Endothelial cell of umbilical vein (primary cell): ENCODE measurements around the gene OPTN. TPM values are rescaled to one million over a fixed set of nuclear protein-coding genes. Genes with fewer than 3 reads are reported as not detected.
"Not testable (repeated sequence)": the region's sequence is repeated elsewhere in the genome, so short reads cannot be mapped to it uniquely, and the experiment has no call there.

ENCODE experiments used
- BruUV-seq: library from RNA; stranded (reverse); fragments of 400-500 nt; replicated peaks from 2 replicates; lab custom pipeline; 2021; lab: Mats Ljungman, UMichigan
- CTCF ChIA-PET: fragments of 300-600, 350-600 bp; sonication (Branson Sonifier 250); formaldehyde crosslinking; loops from one replicate; lab custom pipeline; 2021; ENCODE audit warnings: antibody characterized with exemption, inconsistent platforms; lab: Charles Lee
- POLR2A ChIA-PET: fragments of 300-600, 350-600 bp; sonication (Branson Sonifier 250); formaldehyde crosslinking; loops from one replicate; lab custom pipeline; 2021; ENCODE audit warnings: antibody characterized with exemption, inconsistent platforms; lab: Charles Lee
- DNase-seq: peaks from one replicate; pipeline ENCODE4 v3.0.0-alpha.2; 2011; ENCODE audit warnings: low read depth, low spot score
- FAIRE-seq: peaks from 2 replicates; lab custom pipeline; 2011; peaks lifted over from hg19 to GRCh38; lab: Jason Lieb, UNC
- H2AFZ ChIP-seq: 2 replicates; pipeline ENCODE4 v1.6.0; 2012; ENCODE audit warnings: low read depth, low read length, control low read depth, inconsistent platforms
- H3K27ac ChIP-seq: 2 replicates; pipeline ENCODE4 v1.5.1; 2011; ENCODE audit warnings: low read depth, mild to moderate bottlenecking, control low read depth, low read length, moderate library complexity; ENCODE audit not compliant: insufficient read depth
- H3K27me3 ChIP-seq, 2 experiments: 2 replicates each; pipeline versions ENCODE4 v1.6.0 to v1.6.1; 2011; ENCODE audit warnings: low read length in 2 of 2, mixed read lengths in 1 of 2; ENCODE audit not compliant: control insufficient read depth in 2 of 2, insufficient read depth in 2 of 2
- H3K36me3 ChIP-seq, 2 experiments: 2 replicates in 1 of 2; 3 replicates in 1 of 2; pipeline ENCODE4 v1.5.1; 2011; ENCODE audit warnings: low read length in 2 of 2, mild to moderate bottlenecking in 1 of 2, moderate library complexity in 1 of 2; ENCODE audit not compliant: control insufficient read depth in 2 of 2, insufficient read depth in 2 of 2; ENCODE audit errors: extremely low read depth in 1 of 2
- H3K4me1 ChIP-seq: 3 replicates; pipeline ENCODE4 v1.5.1; 2011; ENCODE audit warnings: mild to moderate bottlenecking, low read length; ENCODE audit not compliant: control insufficient read depth, insufficient read depth; ENCODE audit errors: extremely low read depth
- H3K4me2 ChIP-seq: 2 replicates; pipeline ENCODE4 v1.6.1; 2011; ENCODE audit warnings: low read length, control low read depth, mixed read lengths; ENCODE audit not compliant: insufficient read depth
- H3K4me3 ChIP-seq, 3 experiments: fragments of 200-600 bp in 1 of 3; sonication (generic), shearing (Covaris generic) in 1 of 3; replicated peaks in 1 of 3; 2 replicates each; pipeline ENCODE4 v1.5.1; 2011 to 2016; ENCODE audit warnings: control low read depth in 3 of 3, low read length in 3 of 3, mild to moderate bottlenecking in 2 of 3, inconsistent platforms in 1 of 3, low read depth in 1 of 3, moderate library complexity in 1 of 3; ENCODE audit not compliant: insufficient read depth in 1 of 3
- H3K79me2 ChIP-seq: 2 replicates; pipeline ENCODE4 v1.6.0; 2012; ENCODE audit warnings: low read length, inconsistent platforms; ENCODE audit not compliant: control insufficient read depth, insufficient read depth
- H3K9ac ChIP-seq: replicated peaks from 2 replicates; pipeline ENCODE3; 2011; ENCODE audit warnings: low read length, control low read depth; ENCODE audit not compliant: insufficient read depth; ENCODE audit errors: extremely low read depth
- H3K9me1 ChIP-seq: replicated peaks from 3 replicates; pipeline ENCODE4 v1.6.0; 2011; ENCODE audit warnings: mild to moderate bottlenecking, low read length; ENCODE audit not compliant: control insufficient read depth, insufficient read depth; ENCODE audit errors: extremely low read depth
- H3K9me3 ChIP-seq: replicated peaks from 2 replicates; pipeline ENCODE4 v1.5.1; 2012; ENCODE audit warnings: low read length, inconsistent platforms; ENCODE audit not compliant: control insufficient read depth, insufficient read depth
- H4K20me1 ChIP-seq: replicated peaks from 2 replicates; pipeline ENCODE3; 2011; ENCODE audit warnings: mild to moderate bottlenecking, low read length; ENCODE audit not compliant: control insufficient read depth, insufficient read depth; ENCODE audit errors: extremely low read depth
- CTCF ChIP-seq, 2 donors: IDR thresholded peaks; 1 replicate in 1 of 2; 2 replicates in 1 of 2; pipeline ENCODE4 v1.5.1; 2011; ENCODE audit warnings: low read length in 2 of 2, mild to moderate bottlenecking in 2 of 2, moderate library complexity in 2 of 2, control low read depth in 1 of 2, inconsistent platforms in 1 of 2, low read depth in 1 of 2; ENCODE audit not compliant: insufficient read depth in 1 of 2; ENCODE audit errors: extremely low read depth in 1 of 2
- EZH2 ChIP-seq: IDR thresholded peaks from 2 replicates; pipeline ENCODE4 v1.6.1; 2012; ENCODE audit warnings: borderline replicate concordance, low read depth, mild to moderate bottlenecking, moderate library complexity, low read length, inconsistent platforms; ENCODE audit not compliant: severe bottlenecking
- FOS ChIP-seq: IDR thresholded peaks from 2 replicates; pipeline ENCODE4 v1.6.1; 2011; ENCODE audit warnings: mild to moderate bottlenecking, low read length, moderate library complexity, borderline replicate concordance; ENCODE audit not compliant: insufficient read depth
- GATA2 ChIP-seq: IDR thresholded peaks from 2 replicates; pipeline ENCODE4 v1.7.0; 2011; ENCODE audit warnings: low read depth, mild to moderate bottlenecking, moderate library complexity, mixed read lengths, low read length; ENCODE audit not compliant: insufficient read length, insufficient read depth
- JUN ChIP-seq: IDR thresholded peaks from 2 replicates; pipeline ENCODE4 v1.6.1; 2011; ENCODE audit warnings: borderline replicate concordance, low read depth; ENCODE audit not compliant: insufficient read length, insufficient read depth
- MYC ChIP-seq: IDR thresholded peaks from one replicate; pipeline ENCODE4 v1.6.1; 2011; ENCODE audit warnings: mild to moderate bottlenecking, low read depth, low read length
- POLR2AphosphoS5 ChIP-seq: IDR thresholded peaks from 2 replicates; pipeline ENCODE4 v1.6.1; 2012; ENCODE audit warnings: low read depth, mild to moderate bottlenecking, control low read depth, low read length, moderate library complexity; ENCODE audit not compliant: insufficient read depth
- dilution Hi-C: fragments of 300-500 bp; cut with MboI; formaldehyde crosslinking; loops from one replicate; pipeline ENCODE4 v1.15.0; 2019; ENCODE audit warnings: low sequenced_read_pairs; ENCODE audit not compliant: extremely low pct_ligation_motif_present
- intact Hi-C: fragments of 100-400 bp; cut with micrococcal nuclease; formaldehyde crosslinking; loops from one replicate; pipeline ENCODE4 v1.10.0; 2022
- polyA plus RNA-seq, 4 experiments: library from polyadenylated mRNA; depleted of rRNA in 3 of 4; stranded (reverse) in 3 of 4; unstranded in 1 of 4; fragments of >200 nt; gene quantifications; 2 replicates each; pipeline versions ENCODE4 v1.2.1 to v1.2.3, GENCODE V29; 2011 to 2012; ENCODE audit warnings: missing spikeins in 1 of 4
- total RNA-seq: library from RNA; stranded (reverse); gene quantifications from 2 replicates; pipeline ENCODE4 v1.2.3, GENCODE V29; 2021
- TF ChIP-seq, protein P1 (sequence below): IDR thresholded peaks from 2 replicates; pipeline ENCODE4 v1.6.1; 2011; ENCODE audit not compliant: insufficient read depth, insufficient read length

The OPTN gene
- total and polyA plus RNA-seq, 2 donors (not counting 3 experiments of a cell fraction or from before 2014, with no cell fraction given), result 22.7 to 94.2 TPM

GRCh38 chr10:13152296-13152695, 52.3 kb downstream of the OPTN start:
- no peaks in the 10 kb centered on the region for H3K27me3 ChIP-seq
- ChIA-PET CTCF (interaction anchor here (1.8 kb wide), 1 partner anchor 8 kb away, joined by 7 read pairs; the partner anchor contains the start of gene MCM10), POLR2A (no interaction called here)
- dilution Hi-C loops (no loop called here), intact Hi-C loops (no loop called here)
- TF ChIP-seq FOS (no peak), MYC (no peak), GATA2 (no peak), POLR2AphosphoS5 (no peak), JUN (no peak), CTCF (IDR thresholded peaks at IDR 0.05; ENCODE audit: extremely low read depth in 1 of 2, insufficient read depth in 1 of 2, low read depth in 1 of 2, low read length in 2 of 2) (no peak), EZH2 (no peak)
- TF ChIP-seq, protein P1, sequence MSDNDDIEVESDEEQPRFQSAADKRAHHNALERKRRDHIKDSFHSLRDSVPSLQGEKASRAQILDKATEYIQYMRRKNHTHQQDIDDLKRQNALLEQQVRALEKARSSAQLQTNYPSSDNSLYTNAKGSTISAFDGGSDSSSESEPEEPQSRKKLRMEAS, result no peak
- no peak for DNase-seq
- H3K36me3 ChIP-seq, result no peaks in the 10 kb centered on the region
- no peak for FAIRE-seq
- H4K20me1 ChIP-seq, result no peaks in the 10 kb centered on the region
- H3K9me3 ChIP-seq, result no peaks in the 10 kb centered on the region
- H3K79me2 ChIP-seq, result no peaks in the 10 kb centered on the region
- BruUV-seq, result no TSS peak
- H3K27ac ChIP-seq, result no peak overlapping the region
- no peak overlapping the region for H3K4me2 ChIP-seq
- no peak overlapping the region for H3K4me3 ChIP-seq
- H3K4me1 ChIP-seq, result no peaks in the 10 kb centered on the region
- H3K9me1 ChIP-seq, result no peaks in the 10 kb centered on the region
- H2AFZ ChIP-seq, result no peak overlapping the region
- no peak overlapping the region for H3K9ac ChIP-seq

DNA sequence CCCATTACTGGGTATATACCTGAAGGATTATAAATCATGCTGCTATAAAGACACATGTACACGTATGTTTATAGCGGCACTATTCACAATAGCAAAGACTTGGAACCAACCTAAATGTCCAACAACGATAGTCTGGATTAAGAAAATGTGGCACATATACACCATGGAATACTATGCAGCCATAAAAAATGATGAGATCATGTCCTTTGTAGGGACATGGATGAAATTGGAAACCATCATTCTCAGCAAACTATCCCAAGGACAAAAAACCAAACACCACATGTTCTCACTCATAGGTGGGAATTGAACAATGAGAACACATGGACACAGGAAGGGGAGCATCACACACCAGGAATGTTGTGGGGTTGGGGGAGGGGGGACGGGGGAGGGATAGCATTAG, 55.9 kb downstream of the OPTN start:
- BruUV-seq, H3K9me3 ChIP-seq, H4K20me1 ChIP-seq, H3K79me2 ChIP-seq, H3K27ac ChIP-seq, FAIRE-seq, H3K9me1 ChIP-seq, H3K27me3 ChIP-seq, CTCF ChIA-PET, H2AFZ ChIP-seq, H3K4me1 ChIP-seq, intact Hi-C loops, H3K4me3 ChIP-seq, H3K9ac ChIP-seq, DNase-seq, POLR2A ChIA-PET, H3K36me3 ChIP-seq, H3K4me2 ChIP-seq, dilution Hi-C loops: not testable (repeated sequence)
